BE2C (cell line): Measurements from ENCODE around the gene MGLL.

Source experiments
- DNase-seq: peaks from one replicate; pipeline ENCODE4 v3.0.0-alpha.2; 2020
- H3K27me3 ChIP-seq: fragments of 250-450 bp; sonication (Bioruptor Pico); 2 replicates; pipeline ENCODE4 v1.5.1; 2020; ENCODE audit warnings: mild to moderate bottlenecking
- H3K36me3 ChIP-seq: fragments of 250-450 bp; sonication (Bioruptor Pico); 2 replicates; pipeline ENCODE4 v1.5.1; 2020; ENCODE audit warnings: mild to moderate bottlenecking
- H3K4me1 ChIP-seq: fragments of 250-450 bp; sonication (Bioruptor Pico); 2 replicates; pipeline ENCODE4 v1.5.1; 2020
- H3K4me3 ChIP-seq: 2 replicates; pipeline ENCODE4 v1.5.1; 2011; ENCODE audit warnings: low read depth, low read length
- H3K9me3 ChIP-seq: fragments of 250-450 bp; sonication (Bioruptor Pico); 2 replicates; pipeline ENCODE4 v1.5.1; 2020
- CTCF ChIP-seq: IDR thresholded peaks from 2 replicates; pipeline ENCODE4 v1.5.1; 2012; ENCODE audit warnings: mild to moderate bottlenecking, low read depth, low read length

MGLL gene

GRCh38 chr3:127765735-127766134 is 56.6 kb downstream of the MGLL start:
- no peaks in the 10 kb centered on the region for H3K27me3 ChIP-seq
- no peak overlapping the region for H3K4me3 ChIP-seq
- no peaks in the 10 kb centered on the region for H3K4me1 ChIP-seq
- TF ChIP-seq CTCF, result no peak
- H3K36me3 ChIP-seq, result no peaks in the 10 kb centered on the region
- no peak for DNase-seq
- no peaks in the 10 kb centered on the region for H3K9me3 ChIP-seq

GRCh38 chr3:127764841-127765362 is 57.4 kb downstream of the MGLL start:
- no peaks in the 10 kb centered on the region for H3K36me3 ChIP-seq
- no peaks in the 10 kb centered on the region for H3K27me3 ChIP-seq
- DNase-seq, result no peak
- TF ChIP-seq CTCF, result no peak
- no peaks in the 10 kb centered on the region for H3K4me1 ChIP-seq
- H3K9me3 ChIP-seq, result no peaks in the 10 kb centered on the region
- no peak overlapping the region for H3K4me3 ChIP-seq

- Histone ChIP-seq H3K36me3 (no peaks in the 10 kb centered on the region), H3K4me3 (no peak overlapping the region), H3K27me3 (no peaks in the 10 kb centered on the region), H3K4me1 (no peaks in the 10 kb centered on the region), H3K9me3 (no peaks in the 10 kb centered on the region)
- TF ChIP-seq CTCF, result no peak
- DNase-seq, result no peak
Observed at GRCh38 chr3:127764301-127764700, 58.0 kb downstream of the MGLL start.

- no peaks in the 10 kb centered on the region for H3K36me3 ChIP-seq
- no peak overlapping the region for H3K4me3 ChIP-seq
- no peak for TF ChIP-seq CTCF
- H3K4me1 ChIP-seq, result no peaks in the 10 kb centered on the region
- no peak for DNase-seq
- no peaks in the 10 kb centered on the region for H3K9me3 ChIP-seq
- no peaks in the 10 kb centered on the region for H3K27me3 ChIP-seq
Observed at GRCh38 chr3:127763816-127764215, 58.5 kb downstream of the MGLL start.

- Histone ChIP-seq H3K4me3 (no peak overlapping the region), H3K4me1 (no peaks in the 10 kb centered on the region), H3K36me3 (no peaks in the 10 kb centered on the region), H3K27me3 (no peaks in the 10 kb centered on the region), H3K9me3 (no peaks in the 10 kb centered on the region)
- DNase-seq, result no peak
- no peak for TF ChIP-seq CTCF
Observed at GRCh38 chr3:127763337-127763736, 59.0 kb downstream of the MGLL start.

- no peak for DNase-seq
- H3K9me3 ChIP-seq, result no peaks in the 10 kb centered on the region
- no peaks in the 10 kb centered on the region for H3K4me1 ChIP-seq
- no peaks in the 10 kb centered on the region for H3K27me3 ChIP-seq
- no peak overlapping the region for H3K4me3 ChIP-seq
- no peak for TF ChIP-seq CTCF
- no peaks in the 10 kb centered on the region for H3K36me3 ChIP-seq
Observed at GRCh38 chr3:127762787-127763105, 59.6 kb downstream of the MGLL start.
